ENCODE results near the gene TMEM272. TPM values are rescaled to one million over a fixed set of nuclear protein-coding genes. Genes with fewer than 3 reads are reported as not detected.

The TMEM272 gene
- polyA plus RNA-seq, 3 donors = 0.34 to 0.54 (median 0.38) TPM

DNA sequence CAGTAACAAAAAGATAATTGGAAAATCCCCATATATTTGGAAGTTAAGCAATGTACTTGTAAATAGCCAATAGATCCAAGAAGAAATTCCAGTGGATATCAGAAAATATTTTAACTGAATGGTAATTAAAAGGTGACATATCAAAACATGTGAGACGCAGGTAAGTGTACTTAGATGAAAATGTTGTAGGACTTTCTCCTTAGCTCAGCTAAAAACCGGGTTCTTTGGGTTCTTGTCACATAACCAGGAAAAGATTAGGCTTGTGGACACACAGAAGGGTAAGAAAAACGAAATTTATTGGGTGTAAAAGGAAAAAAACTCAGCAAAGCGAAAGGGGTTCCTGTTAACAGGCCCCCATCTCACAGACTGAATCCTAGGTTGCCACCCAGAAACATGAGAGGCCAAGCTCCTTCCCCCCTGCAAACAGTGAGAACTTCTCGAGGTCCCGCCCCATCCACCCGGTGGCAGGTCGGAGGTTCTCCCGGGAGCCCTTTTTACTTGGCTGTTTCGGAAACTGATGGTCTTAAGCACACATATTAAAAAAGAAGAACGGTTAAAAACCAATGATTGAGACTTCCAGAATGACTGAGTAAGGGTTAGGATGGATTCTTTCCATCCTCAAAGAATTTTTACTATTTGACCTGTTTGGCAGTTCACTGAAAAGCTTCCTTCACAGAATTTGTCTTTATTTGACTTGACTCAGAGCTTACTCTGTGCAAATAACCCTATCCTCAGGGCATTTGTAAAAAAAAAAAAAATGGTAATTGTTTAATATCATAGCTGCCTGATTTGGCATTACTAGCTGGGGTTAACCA is 13.7 kb upstream of the TMEM272 start:
- no peak for DNase-seq (ENCODE audit: extremely low read depth in 1 of 11, low read depth in 9 of 11, low spot score in 4 of 11)

DNA sequence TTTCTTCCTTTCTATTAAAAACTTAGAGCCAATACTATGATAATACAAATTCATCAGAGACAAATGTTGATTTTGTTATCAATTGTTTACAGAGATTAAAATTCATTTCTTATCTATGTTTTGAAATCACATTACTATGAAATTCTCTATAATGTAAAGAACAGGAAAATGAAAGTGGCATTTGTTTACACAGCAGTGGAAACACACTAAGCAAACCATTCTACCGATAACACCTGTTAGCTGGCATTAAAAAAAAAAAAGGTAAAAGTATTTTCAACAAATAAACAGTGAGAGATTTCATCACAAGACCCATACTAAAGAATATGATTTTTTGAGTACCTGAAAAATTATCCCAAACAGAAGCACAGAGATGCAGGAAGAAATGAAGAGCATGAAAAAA is 12.0 kb upstream of the TMEM272 start:
- DNase-seq (ENCODE audit: extremely low read depth in 1 of 11, low read depth in 9 of 11, low spot score in 4 of 11) = no peak

- DNase-seq (ENCODE audit: extremely low read depth in 1 of 11, low read depth in 9 of 11, low spot score in 4 of 11) = no peak
Measured at GRCh38 chr13:51856027-51856736, 11.2 kb upstream of the TMEM272 start.

DNA sequence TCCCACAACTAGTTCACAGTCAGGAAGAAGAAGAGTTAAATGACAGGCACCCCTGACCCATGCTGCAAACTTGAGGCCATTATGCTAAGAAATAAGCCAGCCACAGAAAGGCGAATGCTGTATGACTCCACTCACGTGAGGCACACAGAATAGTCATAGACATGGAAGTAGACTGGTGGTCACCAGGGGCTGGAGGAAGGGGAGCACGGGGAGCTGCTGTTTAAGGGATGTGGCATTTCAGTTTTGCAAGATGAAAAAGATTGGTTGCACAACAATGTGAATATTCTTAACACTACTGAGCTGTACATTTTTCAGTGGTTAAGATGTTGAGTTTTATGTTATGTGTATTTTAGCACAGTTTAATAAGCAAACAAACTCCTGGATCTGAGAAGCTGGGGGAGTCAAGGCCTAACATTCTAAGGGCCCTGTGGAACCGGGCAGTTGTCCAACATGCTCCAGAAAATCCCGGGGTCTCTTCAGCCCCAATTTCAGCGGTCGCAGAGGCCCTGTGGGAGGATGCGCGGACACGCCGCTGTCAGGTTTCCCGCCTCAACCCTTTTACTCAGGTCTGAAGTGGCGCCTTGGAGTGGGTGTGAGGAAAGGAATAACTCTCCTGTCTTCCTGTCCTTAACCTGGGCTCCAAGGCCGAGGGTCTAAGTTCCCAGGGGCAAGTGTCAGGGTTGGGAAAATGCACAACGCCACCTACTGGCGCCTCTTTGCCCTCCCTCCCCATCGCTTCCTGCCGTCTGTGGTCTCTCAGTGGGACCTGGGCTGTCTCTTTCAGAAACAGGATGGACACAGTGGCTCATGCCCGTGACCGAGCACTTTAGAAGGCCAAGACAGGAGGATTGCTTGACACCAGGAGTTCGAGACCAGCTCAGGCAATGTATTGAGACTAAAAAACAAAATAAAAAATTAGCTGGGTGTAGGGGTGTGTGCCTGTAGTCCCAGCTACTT is 4.4 kb upstream of the TMEM272 start:
- peak in 1 of 11 donors; percentile 13 for DNase-seq (ENCODE audit: extremely low read depth in 1 of 11, low read depth in 9 of 11, low spot score in 4 of 11)

DNA sequence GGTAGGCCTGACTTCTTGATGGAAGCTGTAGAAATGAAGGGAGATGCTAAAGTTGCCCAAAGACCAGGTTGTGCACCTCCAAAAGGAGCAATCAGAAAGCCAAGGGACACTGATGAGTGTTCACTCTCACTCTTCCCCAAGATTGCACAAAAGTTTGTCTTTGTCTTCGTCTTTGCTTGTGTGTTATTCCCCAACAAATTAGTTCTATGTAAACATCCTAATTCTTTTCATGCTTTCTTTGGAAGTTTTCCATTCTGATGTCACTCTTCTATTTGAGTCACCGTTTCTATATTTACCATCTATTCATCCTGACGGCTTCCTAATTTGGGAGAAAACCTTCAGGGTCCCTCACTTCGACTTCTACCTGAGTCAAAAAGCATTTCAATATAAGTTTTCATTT is 3.7 kb upstream of the TMEM272 start:
- no peak for DNase-seq (ENCODE audit: extremely low read depth in 1 of 11, low read depth in 9 of 11, low spot score in 4 of 11)

- DNase-seq (ENCODE audit: extremely low read depth in 1 of 11, low read depth in 9 of 11, low spot score in 4 of 11) = no peak
Measured at GRCh38 chr13:51846756-51847155, 1.8 kb upstream of the TMEM272 start.

DNA sequence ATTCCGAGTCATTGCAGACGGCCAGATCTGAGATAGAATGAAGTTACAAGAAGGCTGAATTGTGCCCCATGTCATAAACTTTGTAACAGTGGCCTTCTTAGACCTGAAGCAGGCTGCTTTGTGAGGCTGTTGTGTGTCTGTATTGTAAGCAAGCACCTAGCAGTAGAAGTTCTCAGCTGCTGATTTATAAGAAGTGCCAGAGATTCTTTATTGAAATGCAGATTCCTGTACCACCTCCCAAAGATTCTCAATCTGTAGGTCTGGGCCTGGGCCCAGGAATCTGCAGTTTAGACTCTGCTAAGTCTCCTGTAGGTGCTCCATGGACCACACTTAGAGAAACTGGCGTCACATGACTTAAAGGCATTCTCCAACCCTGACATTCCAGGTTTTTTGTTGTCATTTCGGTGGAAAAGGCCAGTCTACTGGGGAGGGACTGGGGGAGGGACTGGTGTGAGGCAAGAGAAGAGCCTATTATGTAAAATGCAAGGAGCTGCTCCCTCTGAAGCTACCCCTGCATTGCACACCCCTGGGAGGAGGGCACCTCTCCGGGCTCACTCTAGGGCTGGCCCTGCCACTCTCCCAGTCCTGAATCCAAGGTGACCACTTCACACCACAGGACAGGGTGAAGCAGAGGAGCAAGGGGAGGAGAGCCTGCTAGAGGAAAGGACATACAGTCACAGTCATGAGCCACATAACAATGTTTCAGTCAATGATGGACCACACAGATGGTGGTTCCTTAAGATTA is 769 bp upstream of the TMEM272 start:
- DNase-seq (ENCODE audit: extremely low read depth in 1 of 11, low read depth in 9 of 11, low spot score in 4 of 11) = no peak

DNA sequence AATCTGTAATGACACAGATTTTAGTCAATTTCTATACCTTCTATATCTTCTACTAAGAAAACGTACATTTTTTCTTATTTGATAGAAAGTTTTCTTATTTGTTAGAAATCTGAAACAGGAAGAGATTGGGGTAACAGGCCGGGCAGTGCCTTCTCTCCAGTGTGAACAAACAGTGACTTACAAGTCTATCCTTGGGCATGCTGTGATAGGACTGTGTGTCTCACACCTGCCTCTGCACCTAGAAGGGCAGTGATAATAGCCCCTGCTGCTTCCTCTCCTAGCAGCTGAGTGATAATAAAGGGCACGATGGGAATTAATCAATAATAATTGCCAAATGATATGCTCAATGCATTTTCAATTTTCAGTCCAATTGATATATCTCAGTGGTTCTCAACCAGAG is 1.4 kb downstream of the TMEM272 start:
- no peak for DNase-seq (ENCODE audit: extremely low read depth in 1 of 11, low read depth in 9 of 11, low spot score in 4 of 11)

DNA sequence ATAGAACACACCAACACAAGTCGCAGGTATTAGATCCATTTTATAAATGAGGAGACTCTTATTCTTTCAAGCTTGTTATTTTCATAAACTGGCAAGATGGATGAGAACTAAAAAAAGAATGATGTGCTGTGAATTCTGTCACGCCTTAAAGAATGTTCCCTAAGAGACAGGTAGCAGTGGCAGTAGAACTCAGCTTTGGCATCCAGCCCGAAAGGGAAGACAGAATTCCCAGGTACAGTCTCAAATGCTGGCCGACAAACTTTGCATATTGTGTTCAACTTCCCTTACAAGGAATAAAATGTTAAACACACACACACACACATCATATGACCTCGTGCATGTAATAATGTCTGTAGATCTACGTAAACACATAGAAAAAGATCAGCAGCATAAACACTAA is 3.2 kb downstream of the TMEM272 start:
- DNase-seq (ENCODE audit: extremely low read depth in 1 of 11, low read depth in 9 of 11, low spot score in 4 of 11) = no peak

DNA sequence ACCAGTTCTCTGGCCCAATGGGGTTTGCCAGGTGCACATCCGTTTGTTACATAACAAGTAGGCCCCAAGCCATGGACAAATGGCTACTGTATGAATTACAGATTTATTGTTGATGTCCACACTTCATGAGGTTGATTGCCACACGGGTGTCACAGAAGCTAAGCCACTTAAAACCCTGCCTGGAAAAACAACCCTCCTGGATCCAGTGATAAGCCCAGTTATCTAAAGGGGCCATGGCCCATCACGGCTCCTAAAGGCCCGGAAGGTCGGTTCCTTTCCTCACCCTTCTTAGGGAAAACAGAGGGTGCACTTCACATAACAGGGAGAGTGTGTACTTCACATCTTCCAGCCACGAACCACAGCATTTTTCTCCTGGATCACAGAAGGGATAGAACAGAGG is 4.1 kb downstream of the TMEM272 start:
- DNase-seq (ENCODE audit: extremely low read depth in 1 of 11, low read depth in 9 of 11, low spot score in 4 of 11) = no peak

DNA sequence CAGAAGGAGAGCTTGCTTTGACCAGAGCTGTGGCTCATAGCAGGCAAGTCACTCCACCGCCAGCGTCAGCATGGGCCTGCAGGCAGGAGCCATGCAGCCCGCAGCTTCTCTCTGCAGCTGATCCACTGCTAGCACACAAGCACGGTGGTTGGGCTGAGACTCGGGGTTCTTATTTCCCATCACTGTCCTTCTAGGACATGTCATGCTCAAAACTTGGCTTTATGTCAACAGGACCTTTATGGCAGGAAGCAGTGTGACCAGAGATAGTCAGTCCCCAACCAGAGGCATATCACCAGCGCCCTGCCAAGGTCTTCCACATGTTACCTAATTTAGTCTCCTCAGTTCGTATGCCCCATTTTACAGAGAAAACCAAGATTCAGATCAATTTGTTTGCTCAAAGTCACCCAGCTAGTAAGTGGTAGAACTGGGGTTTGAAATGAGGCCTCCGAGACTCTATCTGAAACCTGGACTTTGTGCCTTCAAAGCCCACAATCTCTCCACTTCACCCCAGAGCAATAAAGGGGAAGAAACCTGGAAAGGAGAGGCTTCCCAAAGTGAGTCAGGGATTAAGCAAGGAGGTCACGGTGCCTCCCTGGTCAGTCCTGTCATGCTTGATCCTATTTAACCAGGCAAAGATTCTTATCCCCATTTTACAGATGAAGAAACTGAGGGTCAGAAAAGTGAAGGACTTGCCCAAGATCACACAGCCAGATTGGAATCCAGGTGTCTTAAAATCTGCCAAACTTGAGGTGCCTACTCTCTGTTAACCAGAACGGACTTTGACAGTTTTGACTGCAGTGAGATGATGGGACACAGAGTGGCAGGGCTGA is 5.1 kb downstream of the TMEM272 start:
- DNase-seq (ENCODE audit: extremely low read depth in 1 of 11, low read depth in 9 of 11, low spot score in 4 of 11) = no peak

DNA sequence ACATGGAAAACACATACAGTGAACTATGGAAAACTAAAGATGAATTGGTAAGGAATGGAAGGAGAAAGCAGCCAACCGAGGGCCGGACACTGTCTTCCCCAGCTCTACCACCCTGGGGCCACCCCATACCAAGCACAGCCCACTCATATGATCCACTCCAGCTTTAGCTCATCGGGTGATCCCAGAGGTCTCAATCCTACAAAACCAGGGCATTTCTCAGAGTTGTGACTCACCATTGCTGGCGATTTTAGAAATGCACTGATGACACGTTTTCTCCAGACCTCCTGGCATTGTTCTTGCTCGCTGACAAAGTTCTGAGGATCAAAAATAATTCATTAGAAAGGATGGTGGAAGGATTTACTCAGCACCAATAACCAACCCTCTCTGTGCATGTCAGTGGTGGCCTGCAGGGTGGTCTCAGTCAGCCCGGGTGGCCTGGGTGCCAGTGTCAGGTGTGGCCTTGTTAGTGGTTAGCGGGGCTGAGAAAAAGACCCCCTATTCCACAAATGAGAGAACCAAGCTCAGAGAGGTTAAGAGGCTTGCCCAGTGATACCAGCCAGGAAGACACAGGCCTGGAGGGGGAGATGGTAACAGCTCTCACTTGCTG is 6.6 kb downstream of the TMEM272 start:
- no peak for DNase-seq (ENCODE audit: extremely low read depth in 1 of 11, low read depth in 9 of 11, low spot score in 4 of 11)

DNA sequence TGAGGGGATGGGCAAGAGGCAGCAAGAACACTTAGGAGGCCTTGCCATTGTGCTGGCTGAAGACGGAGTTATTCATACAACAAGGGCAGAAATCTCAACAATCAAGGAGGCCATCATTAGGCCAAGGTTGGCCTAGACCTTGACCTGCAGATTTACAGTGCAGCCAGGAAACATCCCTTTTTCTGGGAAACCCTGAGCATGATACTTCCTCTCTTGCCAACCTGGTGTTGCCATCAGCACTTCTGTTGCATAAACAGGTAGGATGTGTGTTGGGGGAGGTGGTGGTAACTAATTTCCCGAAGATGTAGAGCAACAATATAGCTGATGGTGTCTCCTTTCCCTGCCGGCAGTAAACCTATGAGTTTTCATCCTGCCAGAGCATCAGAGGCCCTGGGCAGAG is 8.0 kb downstream of the TMEM272 start:
- no peak for DNase-seq (ENCODE audit: extremely low read depth in 1 of 11, low read depth in 9 of 11, low spot score in 4 of 11)

DNA sequence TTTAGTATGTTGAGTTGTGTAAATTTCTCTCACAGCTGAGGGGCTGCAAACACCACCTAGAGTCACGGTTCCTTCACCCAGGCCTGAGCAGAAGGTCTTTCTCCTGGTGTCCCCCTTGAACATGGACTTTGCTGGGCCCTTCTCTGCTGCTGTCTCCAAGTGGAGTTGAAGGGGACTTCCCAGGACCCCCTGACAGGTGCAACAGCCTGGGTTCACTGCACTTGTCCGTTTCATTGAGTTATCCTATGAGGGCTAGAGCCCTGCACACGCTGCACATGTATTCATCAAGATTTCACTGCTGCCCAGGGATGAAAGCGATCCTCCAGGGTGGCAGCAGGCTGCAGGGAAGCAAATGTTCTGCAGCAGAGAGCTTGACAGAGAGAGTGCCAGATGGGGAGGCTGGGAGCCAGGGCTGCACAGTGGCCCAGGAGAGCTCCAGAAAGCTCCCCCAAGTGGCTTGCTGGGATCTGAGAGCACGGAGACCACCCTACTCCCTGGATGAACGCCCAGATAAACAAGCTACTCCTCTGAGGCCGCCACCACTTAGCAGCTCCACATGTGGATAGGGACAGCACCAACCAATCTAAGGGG is 10.3 kb downstream of the TMEM272 start:
- no peak for DNase-seq (ENCODE audit: extremely low read depth in 1 of 11, low read depth in 9 of 11, low spot score in 4 of 11)

DNA sequence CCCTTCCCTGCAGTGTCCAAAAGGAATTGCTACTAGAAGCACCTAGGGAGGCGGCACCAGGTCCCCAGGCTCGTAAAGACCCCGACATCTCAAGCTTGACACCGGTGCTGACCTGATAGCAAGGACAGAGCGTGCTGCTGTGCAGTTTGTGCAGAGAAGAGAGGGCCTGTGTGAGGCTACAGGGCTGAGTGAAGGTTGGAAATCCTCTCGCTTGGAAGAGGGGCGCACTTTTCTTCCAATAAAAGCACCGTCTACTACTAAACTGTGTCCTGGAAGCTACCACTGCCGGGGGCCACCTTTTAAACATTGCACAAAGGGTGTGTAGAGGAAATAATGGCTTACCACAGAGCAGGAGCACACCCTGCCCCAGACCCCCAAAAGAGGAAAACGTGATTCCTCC is 11.0 kb downstream of the TMEM272 start:
- no peak for DNase-seq (ENCODE audit: extremely low read depth in 1 of 11, low read depth in 9 of 11, low spot score in 4 of 11)

DNA sequence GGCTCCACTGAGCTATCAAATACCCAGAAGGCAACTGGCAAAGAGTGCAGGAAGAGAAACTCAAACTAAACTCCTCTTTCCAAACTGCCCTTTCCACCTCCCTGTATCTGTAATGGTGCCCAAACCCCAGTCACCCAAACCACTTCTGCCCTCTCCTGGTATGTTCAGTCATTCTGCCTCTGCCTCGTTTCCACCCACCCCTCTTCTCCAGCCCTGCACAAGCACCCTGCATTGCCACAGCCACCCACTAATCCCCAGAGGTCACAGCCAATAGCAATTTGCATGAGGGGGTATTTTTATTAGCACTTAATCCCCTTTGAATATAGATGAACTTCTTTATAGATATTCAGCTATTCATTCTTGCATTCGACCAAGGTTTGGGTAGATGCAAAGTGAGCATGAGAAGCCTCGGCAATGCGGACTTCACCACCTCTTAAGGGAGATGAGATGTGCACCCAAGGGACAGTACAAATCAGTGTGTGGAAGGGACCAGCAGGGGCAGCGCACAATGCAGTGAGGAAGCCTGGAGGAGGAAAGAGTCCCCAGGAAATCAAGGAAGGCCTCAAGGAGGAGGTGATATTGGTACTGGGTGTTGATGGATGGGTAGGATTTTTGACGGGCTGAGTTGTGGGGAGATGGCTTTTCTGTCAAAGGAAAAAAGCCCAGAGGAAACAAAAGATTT is 12.4 kb downstream of the TMEM272 start:
- DNase-seq (ENCODE audit: extremely low read depth in 1 of 11, low read depth in 9 of 11, low spot score in 4 of 11) = no peak

- DNase-seq (ENCODE audit: extremely low read depth in 1 of 11, low read depth in 9 of 11, low spot score in 4 of 11) = no peak
Measured at GRCh38 chr13:51831519-51831918, 13.5 kb downstream of the TMEM272 start.
